HepG2 (cell line): ENCODE results near the gene SIX5. TPM values are rescaled to one million over a fixed set of nuclear protein-coding genes. Genes with fewer than 3 reads are reported as not detected.
A peak's percentile ranks its signal among the peaks of the same experiment; 100 is the strongest.

Experiments
- AGO2 ChIP-seq: fragments of 200-400 bp; formaldehyde crosslinking; optimal IDR thresholded peaks from 2 replicates; pipeline ENCODE3; 2017; ENCODE audit warnings: mild to moderate bottlenecking, low read depth, low read length, moderate library complexity
- CEBPG ChIP-seq: IDR thresholded peaks from 2 replicates; pipeline ENCODE4 v1.6.1; 2016
- ELF1 ChIP-seq: sonication (generic); formaldehyde crosslinking; IDR thresholded peaks from 2 replicates; pipeline ENCODE4 v1.4.0; 2020; ENCODE audit warnings: missing genetic modification reagents
- IKZF4 ChIP-seq: sonication (generic); formaldehyde crosslinking; IDR thresholded peaks from 2 replicates; pipeline ENCODE4 v1.5.1; 2020; ENCODE audit warnings: borderline replicate concordance, mild to moderate bottlenecking, low read depth, missing genetic modification reagents; ENCODE audit errors: not compliant biosample characterization
- NFIB ChIP-seq: sonication (generic); formaldehyde crosslinking; IDR thresholded peaks from 2 replicates; pipeline ENCODE4 v1.9.0; 2021; ENCODE audit warnings: missing genetic modification reagents, mild to moderate bottlenecking, borderline replicate concordance
- NFRKB ChIP-seq: fragments of 450-650 bp; IDR thresholded peaks from 2 replicates; pipeline ENCODE4 v1.6.1; 2017
- PPARG ChIP-seq: conservative IDR thresholded peaks from 2 replicates; pipeline ENCODE4 v1.6.1; 2016; ENCODE audit warnings: missing biosample characterization, missing genetic modification reagents
- PRPF4 ChIP-seq: fragments of 200-400 bp; formaldehyde crosslinking; IDR thresholded peaks from 2 replicates; pipeline ENCODE4 v1.6.1; 2016; ENCODE audit warnings: low read length, low read depth; ENCODE audit not compliant: poor library complexity, severe bottlenecking
- SAP130 ChIP-seq: IDR thresholded peaks from 2 replicates; pipeline ENCODE4 v1.6.1; 2016; ENCODE audit warnings: low read depth
- TOPORS ChIP-seq: sonication (generic); formaldehyde crosslinking; IDR thresholded peaks from 2 replicates; pipeline ENCODE4 v1.8.0; 2023; ENCODE audit warnings: mild to moderate bottlenecking, missing genetic modification reagents
- XRCC5 ChIP-seq: fragments of 200-400 bp; formaldehyde crosslinking; optimal IDR thresholded peaks from 2 replicates; pipeline ENCODE3; 2017; ENCODE audit warnings: mild to moderate bottlenecking, low read length
- ZSCAN29 ChIP-seq: sonication (generic); formaldehyde crosslinking; conservative IDR thresholded peaks from 2 replicates; pipeline ENCODE4 v1.4.0; 2020; ENCODE audit warnings: mild to moderate bottlenecking, missing genetic modification reagents
- ZSCAN9 ChIP-seq: IDR thresholded peaks from 2 replicates; pipeline ENCODE4 v1.6.1; 2016; ENCODE audit warnings: borderline replicate concordance
- polyA plus RNA-seq, 8 experiments: library from polyadenylated mRNA; depleted of rRNA in 3 of 8; stranded (reverse) in 7 of 8; unstranded in 1 of 8; fragments of >200 nt; fragmentation: Illumina TruSeq in 4 of 8; extraction: Trizol in 4 of 8; gene quantifications; 2 replicates each; pipeline versions ENCODE4 v1.2.1 to v1.2.3, GENCODE V29; 2011 to 2016; ENCODE audit warnings: low read depth in 4 of 8, missing spikeins in 1 of 8, mixed read lengths in 1 of 8; ENCODE audit not compliant: insufficient read depth in 1 of 8
- total RNA-seq, 5 experiments: library from RNA; depleted of rRNA; stranded (reverse); fragments of >200 nt; fragmentation: Illumina TruSeq; extraction: Trizol; gene quantifications; 2 replicates each; pipeline ENCODE4 v1.2.3, GENCODE V29; 2016; ENCODE audit warnings: low read depth in 1 of 5
- TF ChIP-seq, protein P1 (sequence below): sonication (generic); formaldehyde crosslinking; IDR thresholded peaks from 2 replicates; pipeline ENCODE4 v1.5.0; 2020; ENCODE audit warnings: missing genetic modification reagents
- TF ChIP-seq, protein P2 (sequence below): sonication (generic); formaldehyde crosslinking; IDR thresholded peaks from 2 replicates; pipeline ENCODE4 v1.4.0; 2020; ENCODE audit warnings: mild to moderate bottlenecking, missing genetic modification reagents
- TF ChIP-seq, protein P3 (sequence below): sonication (generic); formaldehyde crosslinking; IDR thresholded peaks from 2 replicates; pipeline ENCODE4 v1.4.0; 2020; ENCODE audit warnings: mild to moderate bottlenecking, missing genetic modification reagents

Gene SIX5
- total and polyA plus RNA-seq, 2 of the 13 experiments (the other 11 are each of a cell fraction or from before 2014, with no cell fraction given) = 7.7 to 10.5 TPM

DNA sequence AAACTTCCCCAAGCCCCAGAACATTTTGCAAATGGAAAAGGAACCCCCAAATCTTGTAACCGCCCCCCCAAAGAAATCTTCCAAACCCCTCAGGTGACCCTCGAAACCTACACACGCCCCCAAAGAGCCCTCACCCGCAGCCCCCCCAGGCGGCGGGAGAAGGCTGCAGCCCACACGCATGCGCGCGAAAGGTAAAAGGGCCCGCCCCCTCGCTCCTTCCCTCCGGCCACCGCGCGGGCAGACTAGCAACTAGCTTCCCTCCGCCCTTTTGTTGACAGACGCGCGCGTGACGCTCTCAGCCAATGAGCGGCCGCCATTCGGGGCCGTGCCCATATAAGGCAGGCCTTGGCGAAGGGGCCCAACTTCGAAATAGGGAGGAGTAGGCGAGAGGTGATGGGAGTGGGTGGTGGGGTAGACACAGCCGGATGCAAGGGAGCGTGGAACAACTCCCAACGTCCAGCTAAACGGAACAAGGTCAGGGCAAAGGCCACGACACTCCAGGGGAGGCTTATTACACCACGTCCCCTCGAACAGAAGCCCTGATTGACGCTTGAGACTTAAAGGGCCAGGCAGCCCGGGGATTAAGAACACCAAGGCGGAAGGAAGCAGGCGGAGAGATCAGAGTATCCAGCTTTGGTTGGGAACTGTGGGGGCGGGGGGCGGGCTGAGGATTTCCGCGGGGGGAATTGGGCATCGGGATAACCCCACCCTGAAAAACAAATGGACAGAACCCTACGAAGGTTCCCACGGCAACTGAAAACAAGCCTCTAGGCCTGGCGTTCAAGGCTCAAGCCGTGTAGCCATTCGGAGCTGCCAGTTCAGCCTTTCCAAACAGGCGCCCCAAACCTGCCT is 51.7 kb downstream of the SIX5 start (continued):
- TF ChIP-seq, protein P1, sequence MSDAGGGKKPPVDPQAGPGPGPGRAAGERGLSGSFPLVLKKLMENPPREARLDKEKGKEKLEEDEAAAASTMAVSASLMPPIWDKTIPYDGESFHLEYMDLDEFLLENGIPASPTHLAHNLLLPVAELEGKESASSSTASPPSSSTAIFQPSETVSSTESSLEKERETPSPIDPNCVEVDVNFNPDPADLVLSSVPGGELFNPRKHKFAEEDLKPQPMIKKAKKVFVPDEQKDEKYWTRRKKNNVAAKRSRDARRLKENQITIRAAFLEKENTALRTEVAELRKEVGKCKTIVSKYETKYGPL (CRISPR knock-in tag) = 0 out of 2 replicates have a peak, but pooled peaks have one; percentile 24
- TF ChIP-seq ELF1 (CRISPR knock-in tag) (peak; percentile 74), TOPORS (no peak), ZSCAN9 (no peak; the same call in 1 of the 2 replicates), CEBPG (CRISPR knock-in tag) (peak; percentile 73), PRPF4 (no peak), NFIB (CRISPR knock-in tag) (no peak), AGO2 (peak; percentile 77), NFRKB (no peak), IKZF4 (no peak), PPARG (CRISPR knock-in tag) (peak; percentile 99), XRCC5 (peak; percentile 82), ZSCAN29 (peak; percentile 89), SAP130 (CRISPR knock-in tag) (peak; percentile 90)
- TF ChIP-seq, protein P2, sequence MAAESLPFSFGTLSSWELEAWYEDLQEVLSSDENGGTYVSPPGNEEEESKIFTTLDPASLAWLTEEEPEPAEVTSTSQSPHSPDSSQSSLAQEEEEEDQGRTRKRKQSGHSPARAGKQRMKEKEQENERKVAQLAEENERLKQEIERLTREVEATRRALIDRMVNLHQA (CRISPR knock-in tag) = no peak
- TF ChIP-seq, protein P3, sequence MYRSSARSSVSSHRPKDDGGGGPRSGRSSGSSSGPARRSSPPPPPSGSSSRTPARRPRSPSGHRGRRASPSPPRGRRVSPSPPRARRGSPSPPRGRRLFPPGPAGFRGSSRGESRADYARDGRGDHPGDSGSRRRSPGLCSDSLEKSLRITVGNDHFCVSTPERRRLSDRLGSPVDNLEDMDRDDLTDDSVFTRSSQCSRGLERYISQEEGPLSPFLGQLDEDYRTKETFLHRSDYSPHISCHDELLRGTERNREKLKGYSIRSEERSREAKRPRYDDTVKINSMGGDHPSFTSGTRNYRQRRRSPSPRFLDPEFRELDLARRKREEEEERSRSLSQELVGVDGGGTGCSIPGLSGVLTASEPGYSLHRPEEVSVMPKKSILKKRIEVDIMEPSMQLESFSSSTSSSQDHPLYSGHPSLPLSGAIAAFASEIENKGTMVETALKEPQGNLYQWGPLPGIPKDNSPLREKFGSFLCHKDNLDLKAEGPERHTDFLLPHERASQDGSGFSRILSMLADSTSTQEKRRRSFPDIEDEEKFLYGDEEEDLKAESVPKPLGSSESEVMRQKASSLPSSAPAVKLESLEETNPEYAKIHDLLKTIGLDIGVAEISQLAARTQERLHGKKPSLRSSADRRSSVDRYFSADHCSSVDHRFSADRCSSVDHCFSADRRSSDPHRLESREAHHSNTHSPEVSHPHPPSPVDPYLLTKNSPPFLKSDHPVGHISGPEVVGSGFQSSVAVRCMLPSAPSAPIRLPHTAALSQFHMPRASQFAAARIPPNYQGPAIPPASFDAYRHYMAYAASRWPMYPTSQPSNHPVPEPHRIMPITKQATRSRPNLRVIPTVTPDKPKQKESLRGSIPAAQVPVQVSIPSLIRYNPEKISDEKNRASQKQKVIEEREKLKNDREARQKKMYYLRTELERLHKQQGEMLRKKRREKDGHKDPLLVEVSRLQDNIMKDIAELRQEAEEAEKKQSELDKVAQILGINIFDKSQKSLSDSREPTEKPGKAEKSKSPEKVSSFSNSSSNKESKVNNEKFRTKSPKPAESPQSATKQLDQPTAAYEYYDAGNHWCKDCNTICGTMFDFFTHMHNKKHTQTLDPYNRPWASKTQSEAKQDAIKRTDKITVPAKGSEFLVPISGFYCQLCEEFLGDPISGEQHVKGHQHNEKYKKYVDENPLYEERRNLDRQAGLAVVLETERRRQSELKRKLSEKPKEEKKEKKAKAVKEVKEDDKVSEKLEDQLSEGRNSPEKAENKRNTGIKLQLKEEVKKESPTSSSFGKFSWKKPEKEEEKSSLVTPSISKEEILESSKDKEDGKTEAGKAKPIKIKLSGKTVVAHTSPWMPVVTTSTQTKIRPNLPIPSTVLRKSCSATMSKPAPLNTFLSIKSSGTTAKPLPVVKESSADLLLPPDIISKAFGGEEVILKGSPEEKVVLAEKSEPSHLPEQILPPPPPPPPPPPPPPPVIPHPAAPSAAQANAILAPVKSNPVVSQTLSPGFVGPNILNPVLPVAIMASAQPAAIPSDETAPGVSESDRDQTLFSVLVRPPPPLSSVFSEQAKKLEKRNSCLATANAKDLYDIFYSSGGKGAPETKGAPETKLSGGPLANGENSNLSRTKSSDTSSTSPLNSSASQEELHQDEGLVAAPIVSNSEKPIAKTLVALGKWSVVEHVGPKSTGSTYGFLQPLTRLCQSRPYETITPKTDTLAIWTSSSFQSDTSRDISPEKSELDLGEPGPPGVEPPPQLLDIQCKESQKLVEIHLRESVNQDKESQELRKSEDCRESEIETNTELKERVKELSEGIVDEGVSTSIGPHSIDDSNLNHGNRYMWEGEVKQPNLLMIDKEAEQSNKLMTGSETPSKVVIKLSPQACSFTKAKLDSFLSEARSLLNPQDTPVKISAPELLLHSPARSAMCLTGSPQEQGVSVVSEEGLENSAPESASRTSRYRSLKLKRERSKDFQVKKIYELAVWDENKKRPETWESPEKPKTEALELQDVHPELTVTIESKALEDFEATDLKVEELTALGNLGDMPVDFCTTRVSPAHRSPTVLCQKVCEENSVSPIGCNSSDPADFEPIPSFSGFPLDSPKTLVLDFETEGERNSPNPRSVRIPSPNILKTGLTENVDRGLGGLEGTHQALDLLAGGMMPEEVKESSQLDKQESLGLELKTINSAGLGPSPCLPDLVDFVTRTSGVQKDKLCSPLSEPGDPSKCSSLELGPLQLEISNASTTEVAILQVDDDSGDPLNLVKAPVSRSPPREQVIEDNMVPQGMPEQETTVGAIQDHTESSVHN (CRISPR knock-in tag) = no peak
